ENCODE results near the gene KSR1.
"Not testable (repeated sequence)": the region's sequence is repeated elsewhere in the genome, so short reads cannot be mapped to it uniquely, and the experiment has no call there.

Gene KSR1

GRCh38 chr17:27421111-27421510, 35.1 kb upstream of the KSR1 start:
- TF ChIP-seq CREB5 (CRISPR knock-in tag; IDR thresholded peaks at IDR 0.05; ENCODE audit: low read depth) (no peak), RARB (CRISPR knock-in tag; IDR thresholded peaks at IDR 0.05) (no peak), ZNF565 (CRISPR knock-in tag; conservative IDR thresholded peaks at IDR 0.05; ENCODE audit: low read depth) (no peak), ARNTL (CRISPR knock-in tag; IDR thresholded peaks at IDR 0.05; ENCODE audit: borderline replicate concordance, low read depth) (no peak), ISL1 (CRISPR knock-in tag; IDR thresholded peaks at IDR 0.05) (no peak), CSDC2 (CRISPR knock-in tag; IDR thresholded peaks at IDR 0.05) (no peak), ZC3H10 (CRISPR knock-in tag; IDR thresholded peaks at IDR 0.05) (no peak), TOX (CRISPR knock-in tag; IDR thresholded peaks at IDR 0.05; ENCODE audit: borderline replicate concordance) (no peak), BACH2 (CRISPR knock-in tag; IDR thresholded peaks at IDR 0.05; ENCODE audit: borderline replicate concordance) (no peak), ZNF8 (CRISPR knock-in tag; IDR thresholded peaks at IDR 0.05) (no peak), TCF4 (CRISPR knock-in tag; IDR thresholded peaks at IDR 0.05; ENCODE audit: borderline replicate concordance) (no peak), PPARA (CRISPR knock-in tag; IDR thresholded peaks at IDR 0.05; ENCODE audit: borderline replicate concordance) (no peak), ZFP30 (CRISPR knock-in tag; IDR thresholded peaks at IDR 0.05) (no peak), SNAI2 (CRISPR knock-in tag; IDR thresholded peaks at IDR 0.05) (no peak)
- TF ChIP-seq, protein P1, sequence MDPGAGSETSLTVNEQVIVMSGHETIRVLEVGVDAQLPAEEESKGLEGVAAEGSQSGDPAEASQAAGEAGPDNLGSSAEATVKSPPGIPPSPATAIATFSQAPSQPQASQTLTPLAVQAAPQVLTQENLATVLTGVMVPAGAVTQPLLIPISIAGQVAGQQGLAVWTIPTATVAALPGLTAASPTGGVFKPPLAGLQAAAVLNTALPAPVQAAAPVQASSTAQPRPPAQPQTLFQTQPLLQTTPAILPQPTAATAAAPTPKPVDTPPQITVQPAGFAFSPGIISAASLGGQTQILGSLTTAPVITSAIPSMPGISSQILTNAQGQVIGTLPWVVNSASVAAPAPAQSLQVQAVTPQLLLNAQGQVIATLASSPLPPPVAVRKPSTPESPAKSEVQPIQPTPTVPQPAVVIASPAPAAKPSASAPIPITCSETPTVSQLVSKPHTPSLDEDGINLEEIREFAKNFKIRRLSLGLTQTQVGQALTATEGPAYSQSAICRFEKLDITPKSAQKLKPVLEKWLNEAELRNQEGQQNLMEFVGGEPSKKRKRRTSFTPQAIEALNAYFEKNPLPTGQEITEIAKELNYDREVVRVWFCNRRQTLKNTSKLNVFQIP (CRISPR knock-in tag; IDR thresholded peaks at IDR 0.05; ENCODE audit: borderline replicate concordance, low read depth): no peak
- TF ChIP-seq, protein P2, sequence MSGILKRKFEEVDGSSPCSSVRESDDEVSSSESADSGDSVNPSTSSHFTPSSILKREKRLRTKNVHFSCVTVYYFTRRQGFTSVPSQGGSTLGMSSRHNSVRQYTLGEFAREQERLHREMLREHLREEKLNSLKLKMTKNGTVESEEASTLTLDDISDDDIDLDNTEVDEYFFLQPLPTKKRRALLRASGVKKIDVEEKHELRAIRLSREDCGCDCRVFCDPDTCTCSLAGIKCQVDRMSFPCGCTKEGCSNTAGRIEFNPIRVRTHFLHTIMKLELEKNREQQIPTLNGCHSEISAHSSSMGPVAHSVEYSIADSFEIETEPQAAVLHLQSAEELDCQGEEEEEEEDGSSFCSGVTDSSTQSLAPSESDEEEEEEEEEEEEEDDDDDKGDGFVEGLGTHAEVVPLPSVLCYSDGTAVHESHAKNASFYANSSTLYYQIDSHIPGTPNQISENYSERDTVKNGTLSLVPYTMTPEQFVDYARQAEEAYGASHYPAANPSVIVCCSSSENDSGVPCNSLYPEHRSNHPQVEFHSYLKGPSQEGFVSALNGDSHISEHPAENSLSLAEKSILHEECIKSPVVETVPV (CRISPR knock-in tag; IDR thresholded peaks at IDR 0.05): no peak
- TF ChIP-seq, protein P3, sequence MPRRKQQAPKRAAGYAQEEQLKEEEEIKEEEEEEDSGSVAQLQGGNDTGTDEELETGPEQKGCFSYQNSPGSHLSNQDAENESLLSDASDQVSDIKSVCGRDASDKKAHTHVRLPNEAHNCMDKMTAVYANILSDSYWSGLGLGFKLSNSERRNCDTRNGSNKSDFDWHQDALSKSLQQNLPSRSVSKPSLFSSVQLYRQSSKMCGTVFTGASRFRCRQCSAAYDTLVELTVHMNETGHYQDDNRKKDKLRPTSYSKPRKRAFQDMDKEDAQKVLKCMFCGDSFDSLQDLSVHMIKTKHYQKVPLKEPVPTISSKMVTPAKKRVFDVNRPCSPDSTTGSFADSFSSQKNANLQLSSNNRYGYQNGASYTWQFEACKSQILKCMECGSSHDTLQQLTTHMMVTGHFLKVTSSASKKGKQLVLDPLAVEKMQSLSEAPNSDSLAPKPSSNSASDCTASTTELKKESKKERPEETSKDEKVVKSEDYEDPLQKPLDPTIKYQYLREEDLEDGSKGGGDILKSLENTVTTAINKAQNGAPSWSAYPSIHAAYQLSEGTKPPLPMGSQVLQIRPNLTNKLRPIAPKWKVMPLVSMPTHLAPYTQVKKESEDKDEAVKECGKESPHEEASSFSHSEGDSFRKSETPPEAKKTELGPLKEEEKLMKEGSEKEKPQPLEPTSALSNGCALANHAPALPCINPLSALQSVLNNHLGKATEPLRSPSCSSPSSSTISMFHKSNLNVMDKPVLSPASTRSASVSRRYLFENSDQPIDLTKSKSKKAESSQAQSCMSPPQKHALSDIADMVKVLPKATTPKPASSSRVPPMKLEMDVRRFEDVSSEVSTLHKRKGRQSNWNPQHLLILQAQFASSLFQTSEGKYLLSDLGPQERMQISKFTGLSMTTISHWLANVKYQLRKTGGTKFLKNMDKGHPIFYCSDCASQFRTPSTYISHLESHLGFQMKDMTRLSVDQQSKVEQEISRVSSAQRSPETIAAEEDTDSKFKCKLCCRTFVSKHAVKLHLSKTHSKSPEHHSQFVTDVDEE (CRISPR knock-in tag; IDR thresholded peaks at IDR 0.05): no peak
- no peak for ATAC-seq

DNA sequence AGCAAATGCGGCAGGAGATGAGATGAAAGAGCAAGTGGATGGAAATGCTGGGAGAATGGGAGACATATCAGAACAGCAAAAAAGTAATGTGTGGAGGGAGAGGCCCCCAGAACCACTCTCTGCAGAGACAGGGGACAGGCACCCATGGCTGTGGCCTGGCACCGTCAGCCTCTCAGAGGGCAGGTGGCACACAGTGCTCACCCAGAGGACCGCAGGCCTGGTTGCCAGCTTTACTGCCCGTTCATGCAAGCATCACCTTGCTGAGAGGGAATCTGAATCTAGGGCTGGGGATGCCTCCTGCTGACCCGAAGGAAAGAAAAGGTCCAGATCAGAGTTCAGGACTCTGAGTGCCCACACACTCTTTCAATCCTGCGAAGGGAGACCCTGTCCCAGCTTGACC, 34.6 kb upstream of the KSR1 start:
- ATAC-seq: not testable (repeated sequence)

- no peak for TF ChIP-seq GLIS3 (CRISPR knock-in tag; IDR thresholded peaks at IDR 0.05)
- no peak for TF ChIP-seq CSDC2 (CRISPR knock-in tag; IDR thresholded peaks at IDR 0.05)
- TF ChIP-seq PPARA (CRISPR knock-in tag; IDR thresholded peaks at IDR 0.05; ENCODE audit: borderline replicate concordance): no peak
- TF ChIP-seq ZFP3 (CRISPR knock-in tag; IDR thresholded peaks at IDR 0.05): no peak
- TF ChIP-seq, protein P4, sequence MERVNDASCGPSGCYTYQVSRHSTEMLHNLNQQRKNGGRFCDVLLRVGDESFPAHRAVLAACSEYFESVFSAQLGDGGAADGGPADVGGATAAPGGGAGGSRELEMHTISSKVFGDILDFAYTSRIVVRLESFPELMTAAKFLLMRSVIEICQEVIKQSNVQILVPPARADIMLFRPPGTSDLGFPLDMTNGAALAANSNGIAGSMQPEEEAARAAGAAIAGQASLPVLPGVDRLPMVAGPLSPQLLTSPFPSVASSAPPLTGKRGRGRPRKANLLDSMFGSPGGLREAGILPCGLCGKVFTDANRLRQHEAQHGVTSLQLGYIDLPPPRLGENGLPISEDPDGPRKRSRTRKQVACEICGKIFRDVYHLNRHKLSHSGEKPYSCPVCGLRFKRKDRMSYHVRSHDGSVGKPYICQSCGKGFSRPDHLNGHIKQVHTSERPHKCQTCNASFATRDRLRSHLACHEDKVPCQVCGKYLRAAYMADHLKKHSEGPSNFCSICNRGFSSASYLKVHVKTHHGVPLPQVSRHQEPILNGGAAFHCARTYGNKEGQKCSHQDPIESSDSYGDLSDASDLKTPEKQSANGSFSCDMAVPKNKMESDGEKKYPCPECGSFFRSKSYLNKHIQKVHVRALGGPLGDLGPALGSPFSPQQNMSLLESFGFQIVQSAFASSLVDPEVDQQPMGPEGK (CRISPR knock-in tag; IDR thresholded peaks at IDR 0.05; ENCODE audit: borderline replicate concordance): no peak
- no peak for TF ChIP-seq ARNTL (CRISPR knock-in tag; IDR thresholded peaks at IDR 0.05; ENCODE audit: borderline replicate concordance, low read depth)
These were observed 33.6 kb upstream of the KSR1 start for GRCh38 chr17:27422601-27423000.

DNA sequence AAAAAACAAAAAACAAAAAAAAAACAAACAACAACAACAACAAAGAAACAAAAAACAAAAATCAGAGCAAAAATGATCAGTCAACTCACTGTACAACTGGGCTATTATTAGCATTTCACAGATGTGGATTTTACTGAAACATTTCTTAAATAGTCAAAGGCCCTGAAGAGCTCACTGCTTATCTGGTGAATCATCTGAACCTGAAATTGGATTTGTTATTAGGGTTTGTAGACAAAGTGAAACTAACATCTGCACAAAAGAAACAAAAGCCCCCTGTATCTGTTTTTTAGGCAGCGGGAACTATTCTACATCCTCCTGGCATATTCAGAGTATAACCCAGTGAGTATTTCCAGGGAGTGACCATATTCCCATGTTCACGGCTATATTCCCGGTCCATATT, 32.6 kb upstream of the KSR1 start:
- ATAC-seq: no peak
- TF ChIP-seq, protein P1 (CRISPR knock-in tag; IDR thresholded peaks at IDR 0.05; ENCODE audit: borderline replicate concordance, low read depth): no peak
- TF ChIP-seq ZNF565 (CRISPR knock-in tag; conservative IDR thresholded peaks at IDR 0.05; ENCODE audit: low read depth) (no peak), SNAI2 (CRISPR knock-in tag; IDR thresholded peaks at IDR 0.05) (no peak), ZNF70 (CRISPR knock-in tag; IDR thresholded peaks at IDR 0.05) (no peak), PPARA (CRISPR knock-in tag; IDR thresholded peaks at IDR 0.05; ENCODE audit: borderline replicate concordance) (no peak), TCF4 (CRISPR knock-in tag; IDR thresholded peaks at IDR 0.05; ENCODE audit: borderline replicate concordance) (no peak), RARB (CRISPR knock-in tag; IDR thresholded peaks at IDR 0.05) (no peak), ESRRG (CRISPR knock-in tag; IDR thresholded peaks at IDR 0.05) (no peak), TOX (CRISPR knock-in tag; IDR thresholded peaks at IDR 0.05; ENCODE audit: borderline replicate concordance) (no peak), ZFP3 (CRISPR knock-in tag; IDR thresholded peaks at IDR 0.05) (no peak), CREB5 (CRISPR knock-in tag; IDR thresholded peaks at IDR 0.05; ENCODE audit: low read depth) (no peak)

More at GRCh38 chr17:27422601-27423000, 33.6 kb upstream of the KSR1 start:
- no peak for ATAC-seq

All from SK-N-SH treated with all-trans-retinoic acid at 6 μM for 48 hours (cell line).